Measurements from ENCODE around the gene TFDP2. TPM values are rescaled to one million over a fixed set of nuclear protein-coding genes. Genes with fewer than 3 reads are reported as not detected.

Gene TFDP2
- total and polyA plus RNA-seq, 2 donors from 2014 or later, result 38.7 to 50.6 TPM

DNA sequence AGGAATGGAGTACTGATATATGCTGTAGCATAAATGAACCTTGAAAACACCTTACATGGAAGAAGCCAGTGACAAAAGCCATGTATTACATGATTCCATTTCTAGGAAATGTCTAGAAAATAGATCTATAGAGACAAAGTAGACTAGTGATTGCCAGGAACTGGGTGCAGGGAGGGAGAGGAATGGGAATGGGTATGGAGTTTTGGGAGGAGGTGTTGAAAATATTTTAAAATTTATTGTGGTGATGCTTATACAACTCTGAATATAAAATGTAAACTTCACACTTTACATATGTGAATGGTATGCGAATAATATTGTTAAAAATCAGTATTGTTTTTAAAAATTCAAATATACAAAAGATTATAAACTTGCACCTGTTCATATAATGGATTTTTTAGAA lies 250.4 kb downstream of the TFDP2 start:
- Histone ChIP-seq H3K27me3 (ENCODE audit: control insufficient read depth, insufficient read depth, low read length) (no peaks in the 10 kb centered on the region), H3K36me3 (ENCODE audit: control insufficient read depth in 2 of 3, insufficient read depth in 3 of 3, low read length in 3 of 3) (peaks cover 0 to 2% (median 0%) of the 10 kb centered on the region in 3 donors), H3K9me3 (ENCODE audit: control insufficient read depth in 2 of 3, insufficient read depth in 1 of 3, low read length in 3 of 3) (no peaks in the 10 kb centered on the region), H3K9ac (ENCODE audit: low read length in 3 of 3) (no peak overlapping the region), H3K27ac (ENCODE audit: low read depth in 2 of 2, low read length in 2 of 2) (no peak overlapping the region), H3K4me3 (ENCODE audit: low read length in 3 of 3) (no peak overlapping the region), H3K4me1 (ENCODE audit: control insufficient read depth in 2 of 3, insufficient read depth in 2 of 3, low read depth in 1 of 3, low read length in 3 of 3) (no peaks in the 10 kb centered on the region)
- intact Hi-C loops (cut with DNase I), result no loop called here
- FAIRE-seq (no peak), DNase-seq (no peak)
- TF ChIP-seq, protein P1, sequence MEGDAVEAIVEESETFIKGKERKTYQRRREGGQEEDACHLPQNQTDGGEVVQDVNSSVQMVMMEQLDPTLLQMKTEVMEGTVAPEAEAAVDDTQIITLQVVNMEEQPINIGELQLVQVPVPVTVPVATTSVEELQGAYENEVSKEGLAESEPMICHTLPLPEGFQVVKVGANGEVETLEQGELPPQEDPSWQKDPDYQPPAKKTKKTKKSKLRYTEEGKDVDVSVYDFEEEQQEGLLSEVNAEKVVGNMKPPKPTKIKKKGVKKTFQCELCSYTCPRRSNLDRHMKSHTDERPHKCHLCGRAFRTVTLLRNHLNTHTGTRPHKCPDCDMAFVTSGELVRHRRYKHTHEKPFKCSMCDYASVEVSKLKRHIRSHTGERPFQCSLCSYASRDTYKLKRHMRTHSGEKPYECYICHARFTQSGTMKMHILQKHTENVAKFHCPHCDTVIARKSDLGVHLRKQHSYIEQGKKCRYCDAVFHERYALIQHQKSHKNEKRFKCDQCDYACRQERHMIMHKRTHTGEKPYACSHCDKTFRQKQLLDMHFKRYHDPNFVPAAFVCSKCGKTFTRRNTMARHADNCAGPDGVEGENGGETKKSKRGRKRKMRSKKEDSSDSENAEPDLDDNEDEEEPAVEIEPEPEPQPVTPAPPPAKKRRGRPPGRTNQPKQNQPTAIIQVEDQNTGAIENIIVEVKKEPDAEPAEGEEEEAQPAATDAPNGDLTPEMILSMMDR (IDR thresholded peaks at IDR 0.05; ENCODE audit: borderline replicate concordance, extremely low read depth, insufficient read depth), result no peak

DNA sequence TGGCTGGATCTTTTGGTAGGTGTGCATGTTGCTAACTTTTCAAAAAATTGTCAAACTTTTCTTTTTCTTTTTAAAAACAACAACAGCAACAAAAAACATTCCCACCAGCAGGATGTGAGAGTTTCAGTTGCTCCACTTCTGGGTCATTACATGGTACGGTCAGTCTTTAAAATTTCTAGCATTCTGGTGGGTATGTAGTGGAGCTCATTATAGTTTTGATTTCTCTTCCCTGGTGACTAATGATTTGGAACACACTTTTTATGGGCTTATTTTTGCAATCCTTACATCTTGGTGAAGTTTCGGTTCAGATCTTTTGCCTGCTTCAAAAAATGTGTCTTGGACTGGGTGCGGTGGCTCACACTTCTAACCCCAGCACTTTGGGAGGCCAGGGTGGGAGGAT lies 253.6 kb downstream of the TFDP2 start:
- Histone ChIP-seq H3K4me1 (ENCODE audit: control insufficient read depth in 2 of 3, insufficient read depth in 2 of 3, low read depth in 1 of 3, low read length in 3 of 3) (no peaks in the 10 kb centered on the region), H3K27me3 (ENCODE audit: control insufficient read depth, insufficient read depth, low read length) (no peaks in the 10 kb centered on the region), H3K9ac (ENCODE audit: low read length in 3 of 3) (no peak overlapping the region), H3K9me3 (ENCODE audit: control insufficient read depth in 2 of 3, insufficient read depth in 1 of 3, low read length in 3 of 3) (no peaks in the 10 kb centered on the region), H3K4me3 (ENCODE audit: low read length in 3 of 3) (no peak overlapping the region), H3K27ac (ENCODE audit: low read depth in 2 of 2, low read length in 2 of 2) (no peak overlapping the region), H3K36me3 (ENCODE audit: control insufficient read depth in 2 of 3, insufficient read depth in 3 of 3, low read length in 3 of 3) (peaks cover 0 to 2% (median 0%) of the 10 kb centered on the region in 3 donors)
- TF ChIP-seq, protein P1 (IDR thresholded peaks at IDR 0.05; ENCODE audit: borderline replicate concordance, extremely low read depth, insufficient read depth), result no peak
- intact Hi-C loops (cut with DNase I), result no loop called here
- DNase-seq (no peak), FAIRE-seq (no peak)

DNA sequence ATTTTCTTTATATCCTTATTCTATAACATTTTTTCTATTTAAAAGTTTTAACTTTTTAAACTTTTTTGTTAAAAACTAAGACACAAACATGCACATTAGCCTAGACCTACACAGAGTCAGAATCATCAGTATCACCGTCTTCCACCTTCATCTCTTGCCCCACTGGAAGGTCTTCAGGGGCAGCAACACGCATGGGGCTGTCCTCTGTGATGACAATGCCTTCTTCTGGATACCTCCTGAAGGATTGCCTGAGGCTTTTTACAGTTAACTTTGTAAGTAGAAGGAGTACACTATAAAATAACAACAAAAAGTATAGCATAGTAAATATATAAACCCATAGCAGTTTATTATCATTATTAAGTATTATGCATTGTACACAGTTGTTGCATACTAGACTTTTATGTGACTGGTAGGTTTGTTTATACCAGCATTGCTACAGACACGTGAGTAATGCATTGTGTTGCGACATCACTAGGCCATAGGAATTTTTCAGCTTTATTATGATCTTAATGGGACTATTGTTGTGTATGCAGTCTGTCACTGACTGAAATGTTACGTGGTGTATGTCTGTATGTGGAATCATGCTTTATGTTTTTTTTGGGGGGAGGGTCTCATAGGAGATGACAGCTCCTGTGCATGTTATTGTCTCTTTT lies 254.7 kb downstream of the TFDP2 start:
- no peak for DNase-seq
- intact Hi-C loops (cut with DNase I), result no loop called here
- FAIRE-seq, result no peak
- Histone ChIP-seq H3K9ac (ENCODE audit: low read length in 3 of 3) (no peak overlapping the region), H3K27ac (ENCODE audit: low read depth in 2 of 2, low read length in 2 of 2) (no peak overlapping the region), H3K4me1 (ENCODE audit: control insufficient read depth in 2 of 3, insufficient read depth in 2 of 3, low read depth in 1 of 3, low read length in 3 of 3) (no peaks in the 10 kb centered on the region), H3K36me3 (ENCODE audit: control insufficient read depth in 2 of 3, insufficient read depth in 3 of 3, low read length in 3 of 3) (no peaks in the 10 kb centered on the region), H3K9me3 (ENCODE audit: control insufficient read depth in 2 of 3, insufficient read depth in 1 of 3, low read length in 3 of 3) (no peaks in the 10 kb centered on the region), H3K4me3 (ENCODE audit: low read length in 3 of 3) (no peak overlapping the region), H3K27me3 (ENCODE audit: control insufficient read depth, insufficient read depth, low read length) (no peaks in the 10 kb centered on the region)
- TF ChIP-seq, protein P1 (IDR thresholded peaks at IDR 0.05; ENCODE audit: borderline replicate concordance, extremely low read depth, insufficient read depth), result no peak

Other genes with a start within 250 kb of the TFDP2 start
- gene GK5, start 76.0 kb upstream of the TFDP2 start, total RNA-seq, result 21.7 TPM
- gene GK5, start 76.0 kb upstream of the TFDP2 start, polyA plus RNA-seq (ENCODE audit: insufficient read depth, low read depth, low replicate concordance), result 4.0 TPM

All from kidney (tissue), 14 donors.